HEK293 (cell line): ENCODE results near the gene SAMD4A.

Source experiments
- CTCF ChIA-PET: fragments of 350-600 bp; formaldehyde crosslinking; extraction: SDS; loops from one replicate; lab custom pipeline; 2021; ENCODE audit warnings: antibody characterized with exemption; lab: Yijun Ruan, JAX
- POLR2A ChIA-PET: fragments of 300-600 bp; formaldehyde crosslinking; extraction: SDS; loops from one replicate; lab custom pipeline; 2020; ENCODE audit warnings: antibody characterized with exemption, inconsistent platforms; lab: Yijun Ruan, JAX
- H3K27ac ChIP-seq: fragments of 200-500 bp; sonication (Bioruptor generic); 2 replicates; pipeline ENCODE4 v1.5.1; 2014; ENCODE audit warnings: low read depth, low read length, control low read depth, inconsistent platforms; ENCODE audit errors: extremely low read depth
- H3K36me3 ChIP-seq, 2 experiments: fragments of 200-500 bp in 1 of 2; sonication (Bioruptor generic) in 1 of 2; 1 replicate in 1 of 2; 2 replicates in 1 of 2; pipeline ENCODE4 v1.5.1; 2014 to 2017; ENCODE audit warnings: inconsistent platforms in 2 of 2, low read length in 2 of 2; ENCODE audit not compliant: control insufficient read depth in 2 of 2, insufficient read depth in 1 of 2
- H3K4me1 ChIP-seq: fragments of 200-500 bp; sonication (Bioruptor generic); 2 replicates; pipeline ENCODE4 v1.5.1; 2014; ENCODE audit warnings: mild to moderate bottlenecking, low read length, inconsistent platforms; ENCODE audit not compliant: control insufficient read depth, insufficient read depth
- H3K4me3 ChIP-seq: 2 replicates; pipeline ENCODE4 v1.5.1; 2011; ENCODE audit warnings: low read depth, mild to moderate bottlenecking, control low read depth, low read length, moderate library complexity
- H3K9me3 ChIP-seq: fragments of 200-500 bp; sonication (Bioruptor generic); 2 replicates; pipeline ENCODE4 v1.5.1; 2014; ENCODE audit warnings: low read depth, low read length, inconsistent platforms; ENCODE audit not compliant: control insufficient read depth, insufficient read depth
- EGR2 ChIP-seq: fragments of 450-650 bp; formaldehyde crosslinking; IDR thresholded peaks from 2 replicates; pipeline ENCODE4 v1.5.1; 2016; ENCODE audit warnings: low read depth, missing biosample characterization, missing genetic modification characterization
- HOXD13 ChIP-seq: sonication (generic); formaldehyde crosslinking; IDR thresholded peaks from 2 replicates; pipeline ENCODE4 v1.8.0; 2022; ENCODE audit warnings: missing genetic modification reagents, borderline replicate concordance
- KLF8 ChIP-seq: fragments of 450-650 bp; formaldehyde crosslinking; IDR thresholded peaks from 2 replicates; pipeline ENCODE4 v1.5.1; 2016; ENCODE audit warnings: missing biosample characterization, missing genetic modification characterization
- MEIS1 ChIP-seq: sonication (generic); formaldehyde crosslinking; IDR thresholded peaks from 2 replicates; pipeline ENCODE4 v1.8.1; 2022; ENCODE audit warnings: missing genetic modification reagents, mild to moderate bottlenecking, borderline replicate concordance
- SALL2 ChIP-seq: fragments of 450-650 bp; formaldehyde crosslinking; IDR thresholded peaks from 2 replicates; pipeline ENCODE4 v1.5.0; 2017; ENCODE audit warnings: missing biosample characterization, mild to moderate bottlenecking, missing genetic modification characterization, borderline replicate concordance
- ZNF10 ChIP-seq: fragments of 450-650 bp; formaldehyde crosslinking; IDR thresholded peaks from 2 replicates; pipeline ENCODE4 v1.5.1; 2017; ENCODE audit warnings: missing biosample characterization, missing genetic modification characterization
- ZNF132 ChIP-seq: fragments of 450-650 bp; formaldehyde crosslinking; IDR thresholded peaks from 2 replicates; pipeline ENCODE4 v1.5.1; 2017; ENCODE audit warnings: missing biosample characterization, missing genetic modification characterization, borderline replicate concordance
- ZNF211 ChIP-seq: fragments of 450-650 bp; formaldehyde crosslinking; IDR thresholded peaks from 2 replicates; pipeline ENCODE4 v1.5.1; 2016; ENCODE audit warnings: low read depth, missing biosample characterization, missing genetic modification characterization
- ZNF324 ChIP-seq: fragments of 450-650 bp; formaldehyde crosslinking; IDR thresholded peaks from 2 replicates; pipeline ENCODE4 v1.5.1; 2016; ENCODE audit warnings: missing biosample characterization, missing genetic modification characterization
- ZNF654 ChIP-seq: fragments of 450-650 bp; formaldehyde crosslinking; IDR thresholded peaks from 2 replicates; pipeline ENCODE4 v1.5.1; 2016; ENCODE audit warnings: low read depth, missing biosample characterization, missing genetic modification characterization
- ZNF701 ChIP-seq: fragments of 450-650 bp; formaldehyde crosslinking; IDR thresholded peaks from 2 replicates; pipeline ENCODE4 v1.5.1; 2016; ENCODE audit warnings: missing biosample characterization, missing genetic modification characterization
- ZSCAN30 ChIP-seq: fragments of 450-650 bp; IDR thresholded peaks from 2 replicates; pipeline ENCODE4 v1.5.1; 2018; ENCODE audit warnings: missing biosample characterization, mild to moderate bottlenecking, missing genetic modification characterization, moderate library complexity
- ZXDB ChIP-seq: fragments of 450-650 bp; formaldehyde crosslinking; IDR thresholded peaks from 2 replicates; pipeline ENCODE4 v1.5.1; 2016; ENCODE audit warnings: missing biosample characterization, missing genetic modification characterization
- TF ChIP-seq, protein P1 (sequence below): fragments of 450-650 bp; formaldehyde crosslinking; IDR thresholded peaks from 2 replicates; pipeline ENCODE4 v1.5.1; 2016; ENCODE audit warnings: missing biosample characterization, missing genetic modification characterization
- TF ChIP-seq, protein P2 (sequence below): fragments of 450-650 bp; formaldehyde crosslinking; IDR thresholded peaks from 2 replicates; pipeline ENCODE4 v1.5.1; 2016; ENCODE audit warnings: missing biosample characterization, missing genetic modification characterization
- TF ChIP-seq, protein P3 (sequence below): fragments of 450-650 bp; formaldehyde crosslinking; IDR thresholded peaks from 2 replicates; pipeline ENCODE4 v1.5.1; 2016; ENCODE audit warnings: missing biosample characterization, missing genetic modification characterization
- TF ChIP-seq, protein P4 (sequence below): fragments of 450-650 bp; formaldehyde crosslinking; IDR thresholded peaks from 2 replicates; pipeline ENCODE4 v1.5.1; 2017; ENCODE audit warnings: missing biosample characterization, missing genetic modification characterization
- TF ChIP-seq, protein P5 (sequence below): fragments of 450-650 bp; formaldehyde crosslinking; IDR thresholded peaks from 2 replicates; pipeline ENCODE4 v1.5.1; 2016; ENCODE audit warnings: missing biosample characterization, missing genetic modification characterization, borderline replicate concordance

SAMD4A gene

DNA sequence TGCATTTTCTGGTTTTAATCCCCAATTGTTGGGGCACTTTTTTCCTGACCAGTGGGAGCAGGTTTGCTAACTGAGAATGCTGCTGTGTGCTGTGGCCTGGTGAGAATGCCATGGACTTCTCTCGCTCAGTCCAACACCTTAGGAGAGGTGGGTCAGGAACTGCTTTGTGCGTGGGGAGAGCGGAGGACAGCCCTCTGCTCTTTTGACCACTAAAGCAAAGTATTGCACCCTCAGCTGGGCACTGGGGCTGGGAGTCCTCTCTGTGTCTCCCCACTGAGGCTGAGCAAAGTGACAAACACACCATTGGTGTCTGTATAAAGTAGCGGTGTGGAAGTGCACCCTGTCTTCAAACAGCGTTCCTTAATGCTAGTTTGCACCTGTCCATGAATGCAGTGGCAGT, 136.2 kb downstream of the SAMD4A start:
- no peaks in the 10 kb centered on the region for H3K9me3 ChIP-seq
- CTCF ChIA-PET: no interaction called here
- no peaks in the 10 kb centered on the region for H3K36me3 ChIP-seq
- TF ChIP-seq MEIS1 (no peak), SALL2 (tag by site-specific recombination) (no peak), EGR2 (tag by site-specific recombination) (no peak), ZXDB (no peak), ZNF10 (no peak), ZNF654 (no peak), ZSCAN30 (tag by site-specific recombination) (no peak), ZNF211 (tag by site-specific recombination) (no peak), ZNF324 (tag by site-specific recombination) (no peak), HOXD13 (CRISPR knock-in tag) (no peak), KLF8 (no peak), ZNF701 (tag by site-specific recombination) (no peak), ZNF132 (tag by site-specific recombination) (no peak)
- TF ChIP-seq, protein P1, sequence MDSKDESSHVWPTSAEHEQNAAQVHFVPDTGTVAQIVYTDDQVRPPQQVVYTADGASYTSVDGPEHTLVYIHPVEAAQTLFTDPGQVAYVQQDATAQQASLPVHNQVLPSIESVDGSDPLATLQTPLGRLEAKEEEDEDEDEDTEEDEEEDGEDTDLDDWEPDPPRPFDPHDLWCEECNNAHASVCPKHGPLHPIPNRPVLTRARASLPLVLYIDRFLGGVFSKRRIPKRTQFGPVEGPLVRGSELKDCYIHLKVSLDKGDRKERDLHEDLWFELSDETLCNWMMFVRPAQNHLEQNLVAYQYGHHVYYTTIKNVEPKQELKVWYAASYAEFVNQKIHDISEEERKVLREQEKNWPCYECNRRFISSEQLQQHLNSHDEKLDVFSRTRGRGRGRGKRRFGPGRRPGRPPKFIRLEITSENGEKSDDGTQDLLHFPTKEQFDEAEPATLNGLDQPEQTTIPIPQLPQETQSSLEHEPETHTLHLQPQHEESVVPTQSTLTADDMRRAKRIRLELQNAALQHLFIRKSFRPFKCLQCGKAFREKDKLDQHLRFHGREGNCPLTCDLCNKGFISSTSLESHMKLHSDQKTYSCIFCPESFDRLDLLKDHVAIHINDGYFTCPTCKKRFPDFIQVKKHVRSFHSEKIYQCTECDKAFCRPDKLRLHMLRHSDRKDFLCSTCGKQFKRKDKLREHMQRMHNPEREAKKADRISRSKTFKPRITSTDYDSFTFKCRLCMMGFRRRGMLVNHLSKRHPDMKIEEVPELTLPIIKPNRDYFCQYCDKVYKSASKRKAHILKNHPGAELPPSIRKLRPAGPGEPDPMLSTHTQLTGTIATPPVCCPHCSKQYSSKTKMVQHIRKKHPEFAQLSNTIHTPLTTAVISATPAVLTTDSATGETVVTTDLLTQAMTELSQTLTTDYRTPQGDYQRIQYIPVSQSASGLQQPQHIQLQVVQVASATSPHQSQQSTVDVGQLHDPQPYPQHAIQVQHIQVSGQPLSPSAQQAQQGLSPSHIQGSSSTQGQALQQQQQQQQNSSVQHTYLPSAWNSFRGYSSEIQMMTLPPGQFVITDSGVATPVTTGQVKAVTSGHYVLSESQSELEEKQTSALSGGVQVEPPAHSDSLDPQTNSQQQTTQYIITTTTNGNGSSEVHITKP (tag by site-specific recombination): no peak
- TF ChIP-seq, protein P2, sequence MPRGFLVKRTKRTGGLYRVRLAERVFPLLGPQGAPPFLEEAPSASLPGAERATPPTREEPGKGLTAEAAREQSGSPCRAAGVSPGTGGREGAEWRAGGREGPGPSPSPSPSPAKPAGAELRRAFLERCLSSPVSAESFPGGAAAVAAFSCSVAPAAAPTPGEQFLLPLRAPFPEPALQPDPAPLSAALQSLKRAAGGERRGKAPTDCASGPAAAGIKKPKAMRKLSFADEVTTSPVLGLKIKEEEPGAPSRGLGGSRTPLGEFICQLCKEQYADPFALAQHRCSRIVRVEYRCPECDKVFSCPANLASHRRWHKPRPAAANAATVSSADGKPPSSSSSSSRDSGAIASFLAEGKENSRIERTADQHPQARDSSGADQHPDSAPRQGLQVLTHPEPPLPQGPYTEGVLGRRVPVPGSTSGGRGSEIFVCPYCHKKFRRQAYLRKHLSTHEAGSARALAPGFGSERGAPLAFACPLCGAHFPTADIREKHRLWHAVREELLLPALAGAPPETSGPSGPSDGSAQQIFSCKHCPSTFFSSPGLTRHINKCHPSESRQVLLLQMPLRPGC: no peak
- TF ChIP-seq, protein P3, sequence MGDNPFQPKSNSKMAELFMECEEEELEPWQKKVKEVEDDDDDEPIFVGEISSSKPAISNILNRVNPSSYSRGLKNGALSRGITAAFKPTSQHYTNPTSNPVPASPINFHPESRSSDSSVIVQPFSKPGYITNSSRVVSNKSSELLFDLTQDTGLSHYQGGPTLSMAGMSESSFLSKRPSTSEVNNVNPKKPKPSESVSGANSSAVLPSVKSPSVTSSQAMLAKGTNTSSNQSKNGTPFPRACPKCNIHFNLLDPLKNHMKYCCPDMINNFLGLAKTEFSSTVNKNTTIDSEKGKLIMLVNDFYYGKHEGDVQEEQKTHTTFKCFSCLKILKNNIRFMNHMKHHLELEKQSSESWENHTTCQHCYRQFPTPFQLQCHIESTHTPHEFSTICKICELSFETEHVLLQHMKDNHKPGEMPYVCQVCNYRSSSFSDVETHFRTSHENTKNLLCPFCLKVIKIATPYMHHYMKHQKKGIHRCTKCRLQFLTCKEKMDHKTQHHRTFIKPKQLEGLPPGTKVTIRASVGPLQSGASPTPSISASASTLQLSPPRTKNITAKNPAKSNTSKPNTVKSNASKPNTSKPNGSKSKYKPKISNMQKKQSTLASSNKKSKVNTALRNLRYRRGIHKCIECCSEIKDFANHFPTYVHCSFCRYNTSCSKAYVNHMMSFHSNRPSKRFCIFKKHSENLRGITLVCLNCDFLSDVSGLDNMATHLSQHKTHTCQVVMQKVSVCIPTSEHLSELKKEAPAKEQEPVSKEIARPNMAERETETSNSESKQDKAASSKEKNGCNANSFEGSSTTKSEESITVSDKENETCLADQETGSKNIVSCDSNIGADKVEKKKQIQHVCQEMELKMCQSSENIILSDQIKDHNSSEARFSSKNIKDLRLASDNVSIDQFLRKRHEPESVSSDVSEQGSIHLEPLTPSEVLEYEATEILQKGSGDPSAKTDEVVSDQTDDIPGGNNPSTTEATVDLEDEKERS: no peak
- TF ChIP-seq, protein P4, sequence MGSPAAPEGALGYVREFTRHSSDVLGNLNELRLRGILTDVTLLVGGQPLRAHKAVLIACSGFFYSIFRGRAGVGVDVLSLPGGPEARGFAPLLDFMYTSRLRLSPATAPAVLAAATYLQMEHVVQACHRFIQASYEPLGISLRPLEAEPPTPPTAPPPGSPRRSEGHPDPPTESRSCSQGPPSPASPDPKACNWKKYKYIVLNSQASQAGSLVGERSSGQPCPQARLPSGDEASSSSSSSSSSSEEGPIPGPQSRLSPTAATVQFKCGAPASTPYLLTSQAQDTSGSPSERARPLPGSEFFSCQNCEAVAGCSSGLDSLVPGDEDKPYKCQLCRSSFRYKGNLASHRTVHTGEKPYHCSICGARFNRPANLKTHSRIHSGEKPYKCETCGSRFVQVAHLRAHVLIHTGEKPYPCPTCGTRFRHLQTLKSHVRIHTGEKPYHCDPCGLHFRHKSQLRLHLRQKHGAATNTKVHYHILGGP (tag by site-specific recombination): no peak
- TF ChIP-seq, protein P5, sequence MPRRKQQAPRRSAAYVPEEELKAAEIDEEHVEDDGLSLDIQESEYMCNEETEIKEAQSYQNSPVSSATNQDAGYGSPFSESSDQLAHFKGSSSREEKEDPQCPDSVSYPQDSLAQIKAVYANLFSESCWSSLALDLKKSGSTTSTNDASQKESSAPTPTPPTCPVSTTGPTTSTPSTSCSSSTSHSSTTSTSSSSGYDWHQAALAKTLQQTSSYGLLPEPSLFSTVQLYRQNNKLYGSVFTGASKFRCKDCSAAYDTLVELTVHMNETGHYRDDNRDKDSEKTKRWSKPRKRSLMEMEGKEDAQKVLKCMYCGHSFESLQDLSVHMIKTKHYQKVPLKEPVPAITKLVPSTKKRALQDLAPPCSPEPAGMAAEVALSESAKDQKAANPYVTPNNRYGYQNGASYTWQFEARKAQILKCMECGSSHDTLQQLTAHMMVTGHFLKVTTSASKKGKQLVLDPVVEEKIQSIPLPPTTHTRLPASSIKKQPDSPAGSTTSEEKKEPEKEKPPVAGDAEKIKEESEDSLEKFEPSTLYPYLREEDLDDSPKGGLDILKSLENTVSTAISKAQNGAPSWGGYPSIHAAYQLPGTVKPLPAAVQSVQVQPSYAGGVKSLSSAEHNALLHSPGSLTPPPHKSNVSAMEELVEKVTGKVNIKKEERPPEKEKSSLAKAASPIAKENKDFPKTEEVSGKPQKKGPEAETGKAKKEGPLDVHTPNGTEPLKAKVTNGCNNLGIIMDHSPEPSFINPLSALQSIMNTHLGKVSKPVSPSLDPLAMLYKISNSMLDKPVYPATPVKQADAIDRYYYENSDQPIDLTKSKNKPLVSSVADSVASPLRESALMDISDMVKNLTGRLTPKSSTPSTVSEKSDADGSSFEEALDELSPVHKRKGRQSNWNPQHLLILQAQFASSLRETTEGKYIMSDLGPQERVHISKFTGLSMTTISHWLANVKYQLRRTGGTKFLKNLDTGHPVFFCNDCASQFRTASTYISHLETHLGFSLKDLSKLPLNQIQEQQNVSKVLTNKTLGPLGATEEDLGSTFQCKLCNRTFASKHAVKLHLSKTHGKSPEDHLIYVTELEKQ (tag by site-specific recombination): no peak
- H3K4me1 ChIP-seq: peaks cover 7% of the 10 kb centered on the region
- POLR2A ChIA-PET: no interaction called here
- H3K27ac ChIP-seq: no peak overlapping the region
- no peak overlapping the region for H3K4me3 ChIP-seq
